Suprapubic skin (tissue), 4 donors: Measurements from ENCODE around the gene FBXO38. TPM values are rescaled to one million over a fixed set of nuclear protein-coding genes. Genes with fewer than 3 reads are reported as not detected.

Experiments used
- DNase-seq, 2 donors: peaks; one replicate each; pipeline ENCODE4 v3.0.0-alpha.2; 2019; ENCODE audit warnings: low spot score in 2 of 2
- H3K27ac ChIP-seq: fragments of 200-600 bp; sonication (generic); one replicate; pipeline ENCODE4 v1.5.1; 2019
- H3K27me3 ChIP-seq: fragments of 200-600 bp; sonication (generic); one replicate; pipeline ENCODE4 v1.5.1; 2019
- H3K36me3 ChIP-seq: fragments of 200-600 bp; sonication (generic); one replicate; pipeline ENCODE4 v1.5.1; 2019
- H3K4me1 ChIP-seq: fragments of 200-600 bp; sonication (generic); one replicate; pipeline ENCODE4 v1.5.1; 2019
- H3K4me3 ChIP-seq: fragments of 200-600 bp; sonication (generic); one replicate; pipeline ENCODE4 v1.5.1; 2019; ENCODE audit warnings: mild to moderate bottlenecking
- H3K9me3 ChIP-seq: fragments of 200-600 bp; sonication (generic); one replicate; pipeline ENCODE4 v1.5.1; 2019
- EP300 ChIP-seq: sonication (generic); formaldehyde crosslinking; IDR thresholded peaks from one replicate; pipeline ENCODE4 v1.6.1; 2017; ENCODE audit warnings: antibody characterized with exemption
- POLR2A ChIP-seq, 2 donors: fragments of 450-650 bp; IDR thresholded peaks; one replicate each; pipeline ENCODE4 v1.6.1; 2017; ENCODE audit warnings: antibody characterized with exemption in 2 of 2, mild to moderate bottlenecking in 2 of 2, moderate library complexity in 2 of 2
- POLR2AphosphoS5 ChIP-seq, 3 donors: sonication (generic); formaldehyde crosslinking; IDR thresholded peaks; one replicate each; pipeline ENCODE4 v1.6.1; 2017; ENCODE audit warnings: antibody characterized with exemption in 3 of 3
- WGBS: methylation state at CpG from one replicate; pipeline ENCODE4 v1.1.5; 2018; 5-methylcytosine and 5-hydroxymethylcytosine counted together
- total RNA-seq, 4 donors: library from RNA; depleted of rRNA; stranded (reverse); fragments of >200 nt; gene quantifications; one replicate each; pipeline ENCODE4 v1.1.0, GENCODE V29; 2016
- TF ChIP-seq, protein P1 (sequence below), 2 donors: fragments of 200-600 bp in 1 of 2; fragments of 450-650 bp in 1 of 2; sonication (generic) in 1 of 2; IDR thresholded peaks; one replicate each; pipeline ENCODE4 v1.5.1; 2016 to 2019; ENCODE audit warnings: antibody characterized with exemption in 2 of 2, mild to moderate bottlenecking in 1 of 2, moderate library complexity in 1 of 2

Gene FBXO38
- total RNA-seq, 4 donors from 2014 or later, result 18.2 to 98.8 (median 33.1) TPM

GRCh38 chr5:148385094-148385493 is 1.3 kb downstream of the FBXO38 start:
- no peaks in the 10 kb centered on the region for H3K27me3 ChIP-seq
- 89% methylated on average over 1 of the region's 1 CpG for WGBS
- no peak overlapping the region for H3K4me3 ChIP-seq
- H3K9me3 ChIP-seq, result no peaks in the 10 kb centered on the region
- peaks cover 5% of the 10 kb centered on the region for H3K36me3 ChIP-seq
- H3K4me1 ChIP-seq, result peaks cover 31% of the 10 kb centered on the region
- no peak for DNase-seq
- H3K27ac ChIP-seq, result no peak overlapping the region
- TF ChIP-seq, protein P1, sequence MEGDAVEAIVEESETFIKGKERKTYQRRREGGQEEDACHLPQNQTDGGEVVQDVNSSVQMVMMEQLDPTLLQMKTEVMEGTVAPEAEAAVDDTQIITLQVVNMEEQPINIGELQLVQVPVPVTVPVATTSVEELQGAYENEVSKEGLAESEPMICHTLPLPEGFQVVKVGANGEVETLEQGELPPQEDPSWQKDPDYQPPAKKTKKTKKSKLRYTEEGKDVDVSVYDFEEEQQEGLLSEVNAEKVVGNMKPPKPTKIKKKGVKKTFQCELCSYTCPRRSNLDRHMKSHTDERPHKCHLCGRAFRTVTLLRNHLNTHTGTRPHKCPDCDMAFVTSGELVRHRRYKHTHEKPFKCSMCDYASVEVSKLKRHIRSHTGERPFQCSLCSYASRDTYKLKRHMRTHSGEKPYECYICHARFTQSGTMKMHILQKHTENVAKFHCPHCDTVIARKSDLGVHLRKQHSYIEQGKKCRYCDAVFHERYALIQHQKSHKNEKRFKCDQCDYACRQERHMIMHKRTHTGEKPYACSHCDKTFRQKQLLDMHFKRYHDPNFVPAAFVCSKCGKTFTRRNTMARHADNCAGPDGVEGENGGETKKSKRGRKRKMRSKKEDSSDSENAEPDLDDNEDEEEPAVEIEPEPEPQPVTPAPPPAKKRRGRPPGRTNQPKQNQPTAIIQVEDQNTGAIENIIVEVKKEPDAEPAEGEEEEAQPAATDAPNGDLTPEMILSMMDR (IDR thresholded peaks at IDR 0.05), result no peak
- TF ChIP-seq POLR2AphosphoS5 (IDR thresholded peaks at IDR 0.05), result no peak
- no peak for TF ChIP-seq EP300
- no peak for TF ChIP-seq POLR2A (IDR thresholded peaks at IDR 0.05)

GRCh38 chr5:148386041-148386440 is 2.3 kb downstream of the FBXO38 start:
- WGBS, result 100% methylated on average over 1 of the region's 1 CpG
- DNase-seq, result no peak
- Histone ChIP-seq H3K9me3 (no peaks in the 10 kb centered on the region), H3K4me3 (no peak overlapping the region), H3K27me3 (no peaks in the 10 kb centered on the region), H3K27ac (no peak overlapping the region), H3K4me1 (peaks cover 31% of the 10 kb centered on the region), H3K36me3 (peaks cover 5% of the 10 kb centered on the region)
- TF ChIP-seq POLR2AphosphoS5 (IDR thresholded peaks at IDR 0.05) (no peak), POLR2A (IDR thresholded peaks at IDR 0.05) (no peak), EP300 (no peak)
- TF ChIP-seq, protein P1 (IDR thresholded peaks at IDR 0.05), result no peak

DNA sequence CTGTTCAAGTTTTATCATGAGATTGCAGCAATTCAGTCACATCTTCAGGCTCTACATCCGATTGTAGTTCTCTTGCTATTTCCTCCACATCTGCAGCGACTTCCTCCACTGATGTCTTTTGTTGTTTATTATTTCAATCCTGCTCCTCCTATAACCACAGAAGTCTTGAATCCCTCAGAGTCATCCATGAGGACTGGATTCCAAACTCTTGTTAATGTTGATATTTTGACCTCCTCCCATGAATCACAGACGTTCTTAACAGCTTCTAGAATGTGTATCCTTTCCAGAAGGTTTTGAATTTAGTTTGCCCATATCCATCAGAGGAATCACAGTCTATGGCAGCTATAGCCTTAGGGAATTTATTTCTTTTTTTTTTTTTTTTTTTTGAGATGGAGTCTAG is 3.6 kb downstream of the FBXO38 start:
- Histone ChIP-seq H3K4me1 (peaks cover 35% of the 10 kb centered on the region), H3K27me3 (no peaks in the 10 kb centered on the region), H3K27ac (no peak overlapping the region), H3K4me3 (no peak overlapping the region), H3K36me3 (peaks cover 5% of the 10 kb centered on the region), H3K9me3 (no peaks in the 10 kb centered on the region)
- no peak for DNase-seq
- TF ChIP-seq, protein P1 (IDR thresholded peaks at IDR 0.05), result no peak
- TF ChIP-seq EP300 (no peak), POLR2A (IDR thresholded peaks at IDR 0.05) (no peak), POLR2AphosphoS5 (IDR thresholded peaks at IDR 0.05) (no peak)
- 52% methylated on average over 3 of the region's 3 CpGs for WGBS

DNA sequence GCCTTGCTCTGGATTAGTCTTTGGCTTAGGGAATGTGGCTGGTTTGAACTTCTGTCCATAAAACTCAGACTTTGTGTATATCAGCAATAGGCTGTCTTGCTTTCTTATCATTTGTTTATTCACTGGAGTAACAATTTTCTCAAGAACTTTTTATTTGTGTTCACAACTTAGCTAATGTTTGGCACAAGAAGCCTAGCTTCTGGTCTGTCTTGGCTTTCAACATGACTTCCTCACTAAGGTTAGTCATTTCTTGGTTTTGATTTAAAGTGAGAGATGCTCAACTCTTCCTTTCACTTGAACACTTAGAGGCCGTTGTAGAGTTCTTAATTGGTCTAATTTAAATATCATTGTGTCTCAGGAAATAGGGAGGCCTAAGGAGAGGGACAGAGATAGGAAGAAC is 4.9 kb downstream of the FBXO38 start:
- Histone ChIP-seq H3K4me1 (peaks cover 34% of the 10 kb centered on the region), H3K9me3 (no peaks in the 10 kb centered on the region), H3K27me3 (no peaks in the 10 kb centered on the region), H3K4me3 (no peak overlapping the region), H3K36me3 (peaks cover 5% of the 10 kb centered on the region), H3K27ac (no peak overlapping the region)
- DNase-seq, result no peak
- TF ChIP-seq EP300, result no peak
- TF ChIP-seq, protein P1 (IDR thresholded peaks at IDR 0.05), result no peak
- WGBS, result 63% methylated on average over 1 of the region's 1 CpG

DNA sequence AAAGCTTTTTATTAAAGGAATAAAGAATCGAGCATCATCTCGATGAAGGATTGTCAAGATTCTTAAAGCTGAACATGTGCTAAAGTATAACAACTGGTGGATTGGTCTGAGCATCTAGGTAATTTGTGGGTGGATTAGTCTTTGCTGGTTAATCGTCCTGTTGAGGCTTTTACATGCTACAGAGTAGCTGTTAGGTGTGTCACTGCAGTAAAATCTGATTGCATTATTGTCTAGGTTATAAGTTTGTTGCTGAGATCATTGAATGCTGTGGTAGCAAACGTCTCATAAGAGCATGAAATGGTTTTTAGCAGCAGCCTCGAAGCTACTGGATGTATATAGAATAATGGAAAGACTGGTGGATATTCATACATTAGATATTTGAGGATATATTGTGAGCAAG is 7.2 kb downstream of the FBXO38 start:
- peaks cover 17% of the 10 kb centered on the region for H3K4me1 ChIP-seq
- H3K4me3 ChIP-seq, result no peak overlapping the region
- WGBS, result 76% methylated on average over 5 of the region's 5 CpGs
- no peaks in the 10 kb centered on the region for H3K27me3 ChIP-seq
- H3K36me3 ChIP-seq, result peaks cover 13% of the 10 kb centered on the region
- TF ChIP-seq, protein P1 (IDR thresholded peaks at IDR 0.05), result no peak
- no peak for TF ChIP-seq POLR2A (IDR thresholded peaks at IDR 0.05)
- TF ChIP-seq POLR2AphosphoS5 (IDR thresholded peaks at IDR 0.05), result no peak
- TF ChIP-seq EP300, result no peak
- no peak for DNase-seq
- H3K9me3 ChIP-seq, result no peaks in the 10 kb centered on the region
- no peak overlapping the region for H3K27ac ChIP-seq
